Measurements from ENCODE around the gene SERPINA9.
"Not testable (repeated sequence)": the region's sequence is repeated elsewhere in the genome, so short reads cannot be mapped to it uniquely, and the experiment has no call there.

Gene SERPINA9

GRCh38 chr14:94486883-94487282 is 10.9 kb upstream of the SERPINA9 start:
- POLR2A ChIA-PET = no interaction called here
- Histone ChIP-seq H3K4me3 (ENCODE audit: control insufficient read depth in 1 of 7, extremely low read depth in 1 of 7, insufficient read depth in 4 of 7, low read depth in 2 of 7, low read length in 6 of 7) (no peak overlapping the region), H3K36me3 (ENCODE audit: control insufficient read depth in 4 of 4, insufficient read depth in 4 of 4, low read length in 3 of 4) (no peaks in the 10 kb centered on the region), H3K27me3 (replicated peaks in 2 of 5; ENCODE audit: control insufficient read depth in 4 of 5, insufficient read depth in 5 of 5, low read length in 4 of 5) (peaks cover 0 to 32% (median 11%) of the 10 kb centered on the region in 5 experiments), H3K27ac (ENCODE audit: insufficient read depth in 1 of 2, low read depth in 1 of 2, low read length in 2 of 2, poor library complexity in 1 of 2, severe bottlenecking in 2 of 2) (no peak overlapping the region), H3K9me3 (ENCODE audit: control extremely low read depth in 1 of 5, control insufficient read depth in 4 of 5, insufficient read depth in 2 of 5, low read depth in 1 of 5, low read length in 4 of 5) (no peaks in the 10 kb centered on the region), H3K4me1 (ENCODE audit: control extremely low read depth in 1 of 4, control insufficient read depth in 4 of 4, insufficient read depth in 4 of 4, low read length in 3 of 4) (no peaks in the 10 kb centered on the region)
- no peak for DNase-seq
- CTCF ChIA-PET = interaction anchor here (0.7 to 2.5 kb wide), 12 partner anchors 9 to 451 kb away, joined by 3 to 9 read pairs (median 4); no protein-coding TSS in a partner anchor
- WGBS (ENCODE audit: insufficient coverage) = 63% methylated on average over 2 of the region's 5 CpGs

GRCh38 chr14:94485944-94486841 is 10.2 kb upstream of the SERPINA9 start:
- H3K4me1 ChIP-seq (ENCODE audit: control extremely low read depth in 1 of 4, control insufficient read depth in 4 of 4, insufficient read depth in 4 of 4, low read length in 3 of 4) = no peaks in the 10 kb centered on the region
- CTCF ChIA-PET = interaction anchor here (0.6 to 2.5 kb wide), 16 partner anchors 9 to 450 kb away, joined by 3 to 9 read pairs (median 3); no protein-coding TSS in a partner anchor
- H3K4me3 ChIP-seq (ENCODE audit: control insufficient read depth in 1 of 7, extremely low read depth in 1 of 7, insufficient read depth in 4 of 7, low read depth in 2 of 7, low read length in 6 of 7) = no peak overlapping the region
- no peaks in the 10 kb centered on the region for H3K9me3 ChIP-seq (ENCODE audit: control extremely low read depth in 1 of 5, control insufficient read depth in 4 of 5, insufficient read depth in 2 of 5, low read depth in 1 of 5, low read length in 4 of 5)
- 17% methylated on average over 21 of the region's 26 CpGs for WGBS (ENCODE audit: insufficient coverage)
- POLR2A ChIA-PET = no interaction called here
- no peaks in the 10 kb centered on the region for H3K36me3 ChIP-seq (ENCODE audit: control insufficient read depth in 4 of 4, insufficient read depth in 4 of 4, low read length in 3 of 4)
- peaks cover 0 to 32% (median 11%) of the 10 kb centered on the region in 5 experiments for H3K27me3 ChIP-seq (replicated peaks in 2 of 5; ENCODE audit: control insufficient read depth in 4 of 5, insufficient read depth in 5 of 5, low read length in 4 of 5)
- H3K27ac ChIP-seq (ENCODE audit: insufficient read depth in 1 of 2, low read depth in 1 of 2, low read length in 2 of 2, poor library complexity in 1 of 2, severe bottlenecking in 2 of 2) = no peak overlapping the region
- DNase-seq = peak; percentile 7 to 24 (median 14)

- POLR2A ChIA-PET = no interaction called here
- 100% methylated on average over 2 of the region's 5 CpGs for WGBS (ENCODE audit: insufficient coverage)
- H3K36me3 ChIP-seq (ENCODE audit: control insufficient read depth in 4 of 4, insufficient read depth in 4 of 4, low read length in 3 of 4) = no peaks in the 10 kb centered on the region
- no peak overlapping the region for H3K27ac ChIP-seq (ENCODE audit: insufficient read depth in 1 of 2, low read depth in 1 of 2, low read length in 2 of 2, poor library complexity in 1 of 2, severe bottlenecking in 2 of 2)
- no peak overlapping the region for H3K4me3 ChIP-seq (ENCODE audit: control insufficient read depth in 1 of 7, extremely low read depth in 1 of 7, insufficient read depth in 4 of 7, low read depth in 2 of 7, low read length in 6 of 7)
- CTCF ChIA-PET = interaction anchor here (0.9 to 2.5 kb wide), 4 partner anchors 56 to 356 kb away, joined by 3 to 8 read pairs (median 4); no protein-coding TSS in a partner anchor
- H3K9me3 ChIP-seq (ENCODE audit: control extremely low read depth in 1 of 5, control insufficient read depth in 4 of 5, insufficient read depth in 2 of 5, low read depth in 1 of 5, low read length in 4 of 5) = peaks cover 0 to 2% (median 0%) of the 10 kb centered on the region in 5 experiments
- peaks cover 0 to 29% (median 11%) of the 10 kb centered on the region in 5 experiments for H3K27me3 ChIP-seq (replicated peaks in 2 of 5; ENCODE audit: control insufficient read depth in 4 of 5, insufficient read depth in 5 of 5, low read length in 4 of 5)
- H3K4me1 ChIP-seq (ENCODE audit: control extremely low read depth in 1 of 4, control insufficient read depth in 4 of 4, insufficient read depth in 4 of 4, low read length in 3 of 4) = no peaks in the 10 kb centered on the region
- DNase-seq = no peak
These were observed 8.5 kb upstream of the SERPINA9 start for GRCh38 chr14:94484481-94484880.

GRCh38 chr14:94483729-94484275 is 7.8 kb upstream of the SERPINA9 start:
- Histone ChIP-seq H3K27me3 (replicated peaks in 2 of 5; ENCODE audit: control insufficient read depth in 4 of 5, insufficient read depth in 5 of 5, low read length in 4 of 5) (peaks cover 0 to 29% (median 11%) of the 10 kb centered on the region in 5 experiments), H3K4me3 (ENCODE audit: control insufficient read depth in 1 of 7, extremely low read depth in 1 of 7, insufficient read depth in 4 of 7, low read depth in 2 of 7, low read length in 6 of 7) (no peak overlapping the region), H3K9me3 (ENCODE audit: control extremely low read depth in 1 of 5, control insufficient read depth in 4 of 5, insufficient read depth in 2 of 5, low read depth in 1 of 5, low read length in 4 of 5) (peaks cover 0 to 6% (median 4%) of the 10 kb centered on the region in 5 experiments), H3K27ac (ENCODE audit: insufficient read depth in 1 of 2, low read depth in 1 of 2, low read length in 2 of 2, poor library complexity in 1 of 2, severe bottlenecking in 2 of 2) (no peak overlapping the region), H3K4me1 (ENCODE audit: control extremely low read depth in 1 of 4, control insufficient read depth in 4 of 4, insufficient read depth in 4 of 4, low read length in 3 of 4) (no peaks in the 10 kb centered on the region), H3K36me3 (ENCODE audit: control insufficient read depth in 4 of 4, insufficient read depth in 4 of 4, low read length in 3 of 4) (no peaks in the 10 kb centered on the region)
- POLR2A ChIA-PET = no interaction called here
- DNase-seq = no peak
- CTCF ChIA-PET = no interaction called here
- 80% methylated on average over 5 of the region's 7 CpGs for WGBS (ENCODE audit: insufficient coverage)

GRCh38 chr14:94483071-94483451 is 7.1 kb upstream of the SERPINA9 start:
- POLR2A ChIA-PET = no interaction called here

GRCh38 chr14:94482132-94483070 is 6.4 kb upstream of the SERPINA9 start:
- H3K27ac ChIP-seq (ENCODE audit: insufficient read depth in 1 of 2, low read depth in 1 of 2, low read length in 2 of 2, poor library complexity in 1 of 2, severe bottlenecking in 2 of 2); H3K4me3 ChIP-seq (ENCODE audit: control insufficient read depth in 1 of 7, extremely low read depth in 1 of 7, insufficient read depth in 4 of 7, low read depth in 2 of 7, low read length in 6 of 7); H3K4me1 ChIP-seq (ENCODE audit: control extremely low read depth in 1 of 4, control insufficient read depth in 4 of 4, insufficient read depth in 4 of 4, low read length in 3 of 4); H3K36me3 ChIP-seq (ENCODE audit: control insufficient read depth in 4 of 4, insufficient read depth in 4 of 4, low read length in 3 of 4); POLR2A ChIA-PET; DNase-seq; CTCF ChIA-PET: not testable (repeated sequence)
- peaks cover 0 to 20% (median 9%) of the 10 kb centered on the region in 5 experiments for H3K27me3 ChIP-seq (replicated peaks in 2 of 5; ENCODE audit: control insufficient read depth in 4 of 5, insufficient read depth in 5 of 5, low read length in 4 of 5)
- 90% methylated on average over 6 of the region's 10 CpGs for WGBS (ENCODE audit: insufficient coverage)
- H3K9me3 ChIP-seq (ENCODE audit: control extremely low read depth in 1 of 5, control insufficient read depth in 4 of 5, insufficient read depth in 2 of 5, low read depth in 1 of 5, low read length in 4 of 5) = peaks cover 0 to 13% (median 10%) of the 10 kb centered on the region in 5 experiments

More at GRCh38 chr14:94483071-94483451, 7.1 kb upstream of the SERPINA9 start:
- CTCF ChIA-PET = no interaction called here
- peaks cover 0 to 26% (median 11%) of the 10 kb centered on the region in 5 experiments for H3K27me3 ChIP-seq (replicated peaks in 2 of 5; ENCODE audit: control insufficient read depth in 4 of 5, insufficient read depth in 5 of 5, low read length in 4 of 5)
- peaks cover 0 to 10% (median 7%) of the 10 kb centered on the region in 5 experiments for H3K9me3 ChIP-seq (ENCODE audit: control extremely low read depth in 1 of 5, control insufficient read depth in 4 of 5, insufficient read depth in 2 of 5, low read depth in 1 of 5, low read length in 4 of 5)
- no peaks in the 10 kb centered on the region for H3K4me1 ChIP-seq (ENCODE audit: control extremely low read depth in 1 of 4, control insufficient read depth in 4 of 4, insufficient read depth in 4 of 4, low read length in 3 of 4)
- WGBS (ENCODE audit: insufficient coverage) = 94% methylated on average over 9 of the region's 10 CpGs
- H3K4me3 ChIP-seq (ENCODE audit: control insufficient read depth in 1 of 7, extremely low read depth in 1 of 7, insufficient read depth in 4 of 7, low read depth in 2 of 7, low read length in 6 of 7) = no peak overlapping the region
- H3K36me3 ChIP-seq (ENCODE audit: control insufficient read depth in 4 of 4, insufficient read depth in 4 of 4, low read length in 3 of 4) = no peaks in the 10 kb centered on the region
- no peak for DNase-seq
- H3K27ac ChIP-seq (ENCODE audit: insufficient read depth in 1 of 2, low read depth in 1 of 2, low read length in 2 of 2, poor library complexity in 1 of 2, severe bottlenecking in 2 of 2) = no peak overlapping the region

All from common myeloid progenitor, CD34-positive (primary cell).